Parietal lobe (tissue), 2 donors: ENCODE data around the gene ALPG. TPM values are rescaled to one million over a fixed set of nuclear protein-coding genes. Genes with fewer than 3 reads are reported as not detected.

Experiments used
- small RNA-seq: library from RNA; depleted of rRNA; stranded (forward); fragments of <200 nt; gene quantifications from one replicate; pipeline ENCODE3, GENCODE V24; 2014; ENCODE audit warnings: low replicate concordance
- total RNA-seq: library from RNA; depleted of rRNA; stranded (reverse); fragments of >200 nt; gene quantifications from one replicate; pipeline ENCODE4 v1.2.3, GENCODE V29; 2014

ALPG gene
- total RNA-seq = not detected

GRCh38 chr2:232406556-232407310 is at the start of gene ALPG:
ALPG (plus strand) TSS chr2:232406844; CDS start chr2:232406895, 51 bp downstream.

GRCh38 chr2:232378735-232379151 is 27.9 kb upstream of the ALPG start, which contains the start of gene ALPP:
ALPP (plus strand) TSS chr2:232378751; CDS start chr2:232378803, 52 bp downstream.

GRCh38 chr2:232455426-232456255 is 49.0 kb downstream of the ALPG start, which contains the start of gene ALPI:
ALPI (plus strand) TSS chr2:232456153; CDS start chr2:232456200, 47 bp downstream.

Small RNA genes within 50 kb of the gene (small RNA-seq; reads per million reads assigned to genes)
- not detected for gene AC068134.4

Other genes with a start within 250 kb of the ALPG start
- not detected for gene ALPP, start 28.1 kb upstream of the ALPG start, total RNA-seq
- gene ALPI, start 49.3 kb downstream of the ALPG start, total RNA-seq = not detected
- 0.63 TPM for gene ECEL1, start 81.0 kb downstream of the ALPG start, total RNA-seq
- gene PRSS56, start 113.5 kb downstream of the ALPG start, total RNA-seq = not detected
- gene CHRND, start 119.3 kb downstream of the ALPG start, total RNA-seq = not detected
- gene CHRNG, start 132.8 kb downstream of the ALPG start, total RNA-seq = not detected
- 14.1 TPM for gene TIGD1, start 143.7 kb downstream of the ALPG start, total RNA-seq
- gene EIF4E2, start 143.8 kb downstream of the ALPG start, total RNA-seq = 54.8 TPM
- 0.63 TPM for gene EFHD1, start 226.8 kb downstream of the ALPG start, total RNA-seq